Measurements from ENCODE around the gene SAXO2.
"Not testable (repeated sequence)": the region's sequence is repeated elsewhere in the genome, so short reads cannot be mapped to it uniquely, and the experiment has no call there.

DNA sequence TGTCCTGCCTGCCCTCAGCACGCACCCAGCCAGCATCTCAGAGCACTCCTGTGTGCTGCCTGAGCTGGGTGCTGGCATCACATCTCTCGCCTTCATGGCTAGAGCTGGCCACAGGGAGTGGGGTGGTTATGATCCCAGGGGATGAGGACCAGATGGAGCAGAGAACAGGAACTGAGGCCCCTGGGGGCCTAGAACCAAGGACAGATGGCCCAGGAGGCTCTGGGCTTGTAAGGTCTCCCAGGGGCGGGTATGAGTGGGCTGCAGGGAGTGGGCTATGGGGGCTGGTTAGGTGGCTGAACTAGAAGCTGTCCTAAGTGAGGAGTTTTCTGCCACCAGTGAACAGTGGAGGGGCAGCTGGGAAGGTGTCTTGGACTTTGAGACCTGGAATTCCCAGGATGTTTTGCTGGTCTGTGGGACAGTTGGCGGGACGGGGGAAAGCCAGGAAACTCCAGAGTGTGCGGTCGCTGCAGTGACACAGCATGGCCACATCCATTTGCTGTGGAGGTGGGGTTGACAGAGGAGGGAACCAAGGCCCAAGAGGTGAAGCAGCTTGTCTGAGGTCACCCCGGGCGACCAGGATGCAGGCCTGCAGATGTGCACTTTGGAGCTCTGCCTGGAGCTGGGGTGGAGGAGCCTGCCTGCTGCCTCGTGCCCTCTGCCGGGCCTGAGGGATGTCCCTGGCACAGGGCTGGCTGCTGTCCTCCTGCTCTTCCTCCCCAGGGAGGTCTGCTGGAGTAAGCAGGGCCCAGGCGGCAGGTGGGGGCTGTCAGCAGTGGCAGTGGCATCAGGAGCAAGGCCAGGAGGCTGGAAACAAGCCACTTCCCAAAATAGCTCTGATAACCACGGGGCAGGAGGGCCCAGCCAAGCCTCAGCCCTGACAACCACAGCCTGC lies 70.3 kb downstream of the SAXO2 start:
- TF ChIP-seq, protein P1, sequence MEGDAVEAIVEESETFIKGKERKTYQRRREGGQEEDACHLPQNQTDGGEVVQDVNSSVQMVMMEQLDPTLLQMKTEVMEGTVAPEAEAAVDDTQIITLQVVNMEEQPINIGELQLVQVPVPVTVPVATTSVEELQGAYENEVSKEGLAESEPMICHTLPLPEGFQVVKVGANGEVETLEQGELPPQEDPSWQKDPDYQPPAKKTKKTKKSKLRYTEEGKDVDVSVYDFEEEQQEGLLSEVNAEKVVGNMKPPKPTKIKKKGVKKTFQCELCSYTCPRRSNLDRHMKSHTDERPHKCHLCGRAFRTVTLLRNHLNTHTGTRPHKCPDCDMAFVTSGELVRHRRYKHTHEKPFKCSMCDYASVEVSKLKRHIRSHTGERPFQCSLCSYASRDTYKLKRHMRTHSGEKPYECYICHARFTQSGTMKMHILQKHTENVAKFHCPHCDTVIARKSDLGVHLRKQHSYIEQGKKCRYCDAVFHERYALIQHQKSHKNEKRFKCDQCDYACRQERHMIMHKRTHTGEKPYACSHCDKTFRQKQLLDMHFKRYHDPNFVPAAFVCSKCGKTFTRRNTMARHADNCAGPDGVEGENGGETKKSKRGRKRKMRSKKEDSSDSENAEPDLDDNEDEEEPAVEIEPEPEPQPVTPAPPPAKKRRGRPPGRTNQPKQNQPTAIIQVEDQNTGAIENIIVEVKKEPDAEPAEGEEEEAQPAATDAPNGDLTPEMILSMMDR (IDR thresholded peaks at IDR 0.05; ENCODE audit: insufficient read depth, low read length, poor library complexity, severe bottlenecking), result not testable (repeated sequence)
- TF ChIP-seq EZH2phosphoT487 (conservative IDR thresholded peaks at IDR 0.05; ENCODE audit: low read length), result not testable (repeated sequence)

Measured in SU-DHL-6 (cell line).